ENCODE data around the gene ASTN2.

- no peak for TF ChIP-seq EZH2 (IDR thresholded peaks at IDR 0.05; ENCODE audit: insufficient read depth, poor library complexity, severe bottlenecking)
- TF ChIP-seq EZH2phosphoT487 (IDR thresholded peaks at IDR 0.05; ENCODE audit: insufficient read depth, low read depth): no peak
Measured at GRCh38 chr9:116430849-116431248, 984.0 kb downstream of the ASTN2 start.

Data from GM23248 (cell line).